Activated CD8-positive, alpha-beta memory T cell treated with anti-CD3 and anti-CD28 coated beads for 48 hours (primary cell): ENCODE measurements around the gene GPATCH2.
A peak's percentile ranks its signal among the peaks of the same experiment; 100 is the strongest.

Experiments
- DNase-seq, 3 experiments: peaks; one replicate each; pipeline ENCODE4 v3.0.0-alpha.2; 2020; ENCODE audit warnings: low read depth in 2 of 3, low spot score in 2 of 3

GPATCH2 gene

GRCh38 chr1:217630711-217631591 is at the start of gene GPATCH2, which contains the start of gene SPATA17:
Gene GPATCH2 (minus strand): TSS chr1:217631090. CDS start chr1:217630971, 119 bp downstream.
Gene SPATA17 (plus strand): TSS chr1:217631344. CDS start chr1:217631379, 35 bp downstream.
- peak; percentile 22 to 41 (median 39) for DNase-seq

GRCh38 chr1:217674028-217674729 is 43.3 kb upstream of the GPATCH2 start:
- no peak for DNase-seq

GRCh38 chr1:217673387-217673786 is 42.5 kb upstream of the GPATCH2 start:
- no peak for DNase-seq

- no peak for DNase-seq
Observed at GRCh38 chr1:217668351-217668940, 37.6 kb upstream of the GPATCH2 start.

- no peak for DNase-seq
Observed at GRCh38 chr1:217661407-217661806, 30.5 kb upstream of the GPATCH2 start.

- DNase-seq, result no peak
Observed at GRCh38 chr1:217660353-217661062, 29.6 kb upstream of the GPATCH2 start.

- no peak for DNase-seq
Observed at GRCh38 chr1:217650674-217651073, 19.8 kb upstream of the GPATCH2 start.

- no peak for DNase-seq
Observed at GRCh38 chr1:217647791-217648190, 16.9 kb upstream of the GPATCH2 start.

GRCh38 chr1:217642455-217642854 is 11.6 kb upstream of the GPATCH2 start:
- DNase-seq, result no peak

GRCh38 chr1:217627431-217627830 is 3.5 kb downstream of the GPATCH2 start:
- no peak for DNase-seq

- no peak for DNase-seq
Observed at GRCh38 chr1:217626321-217626720, 4.6 kb downstream of the GPATCH2 start.

GRCh38 chr1:217622042-217622441 is 8.8 kb downstream of the GPATCH2 start:
- DNase-seq, result no peak

GRCh38 chr1:217620814-217621213 is 10.1 kb downstream of the GPATCH2 start:
- no peak for DNase-seq

- DNase-seq, result no peak
Observed at GRCh38 chr1:217617126-217617525, 13.8 kb downstream of the GPATCH2 start.

- no peak for DNase-seq
Observed at GRCh38 chr1:217614200-217614712, 16.6 kb downstream of the GPATCH2 start.

GRCh38 chr1:217605390-217605789 is 25.5 kb downstream of the GPATCH2 start:
- no peak for DNase-seq

GRCh38 chr1:217602380-217602779 is 28.5 kb downstream of the GPATCH2 start:
- DNase-seq, result no peak

GRCh38 chr1:217599154-217599553 is 31.7 kb downstream of the GPATCH2 start:
- DNase-seq, result no peak

GRCh38 chr1:217590598-217590997 is 40.3 kb downstream of the GPATCH2 start:
- DNase-seq, result no peak

- no peak for DNase-seq
Observed at GRCh38 chr1:217586586-217586985, 44.3 kb downstream of the GPATCH2 start.

GRCh38 chr1:217585577-217585976 is 45.3 kb downstream of the GPATCH2 start:
- DNase-seq, result no peak
